22Rv1 (cell line): ENCODE data around the gene TUBG2.
"Not testable (repeated sequence)": the region's sequence is repeated elsewhere in the genome, so short reads cannot be mapped to it uniquely, and the experiment has no call there.

Experiments
- H3K27ac ChIP-seq: fragments of 450-650 bp; 2 replicates; pipeline ENCODE4 v1.5.1; 2017
- ZFX ChIP-seq: fragments of 450-650 bp; IDR thresholded peaks from 2 replicates; pipeline ENCODE4 v1.6.1; 2017; ENCODE audit warnings: antibody characterized with exemption, borderline replicate concordance
- TF ChIP-seq, protein P1 (sequence below): fragments of 450-650 bp; IDR thresholded peaks from 2 replicates; pipeline ENCODE4 v1.5.1; 2017; ENCODE audit warnings: mild to moderate bottlenecking

The TUBG2 gene

DNA sequence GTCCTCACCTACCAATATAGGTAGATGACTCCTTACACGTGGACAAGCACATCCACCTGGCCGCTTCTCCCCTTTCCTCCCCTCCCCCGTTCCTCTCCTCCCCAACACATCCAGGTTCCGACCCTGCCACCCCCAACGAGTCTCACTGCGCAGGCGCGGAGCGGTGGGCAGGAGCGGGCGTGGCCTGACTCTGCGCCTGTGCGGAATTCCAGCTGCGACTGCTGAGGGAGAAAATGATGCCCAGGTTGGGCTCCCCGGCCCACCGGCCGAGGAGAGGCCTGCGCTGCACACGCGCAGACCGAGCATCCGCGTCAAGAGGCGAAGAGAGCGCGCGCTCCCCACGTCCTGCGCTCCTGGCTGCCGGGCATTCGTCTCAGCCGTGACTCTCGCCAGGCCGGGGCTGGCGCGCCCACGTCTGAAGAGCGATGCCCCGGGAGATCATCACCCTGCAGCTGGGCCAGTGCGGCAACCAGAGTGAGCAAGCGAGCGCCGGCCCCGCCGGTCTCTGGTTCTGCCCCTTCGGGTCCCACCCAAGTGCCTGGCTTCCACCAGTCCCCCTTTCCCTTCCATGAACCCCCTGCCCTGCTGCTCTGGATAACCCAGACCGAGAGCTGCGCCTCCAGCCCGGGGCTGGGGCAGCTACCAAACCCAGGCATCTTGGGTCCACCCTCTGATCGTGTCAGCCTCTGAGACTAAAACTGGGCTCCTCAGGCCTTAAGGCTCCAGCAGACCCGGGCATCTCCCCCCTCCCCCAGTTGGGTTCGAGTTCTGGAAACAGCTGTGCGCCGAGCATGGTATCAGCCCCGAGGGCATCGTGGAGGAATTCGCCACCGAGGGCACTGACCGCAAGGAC, at the start of gene TUBG2:
Gene TUBG2, plus strand, starts transcription at position 206 of the 853 bp plus-strand sequence. Its CDS starts 220 bp downstream, at position 426.
- H3K27ac ChIP-seq = peak within 1 kb of the TSS; percentile 72
- no peak for TF ChIP-seq ZFX
- TF ChIP-seq, protein P1, sequence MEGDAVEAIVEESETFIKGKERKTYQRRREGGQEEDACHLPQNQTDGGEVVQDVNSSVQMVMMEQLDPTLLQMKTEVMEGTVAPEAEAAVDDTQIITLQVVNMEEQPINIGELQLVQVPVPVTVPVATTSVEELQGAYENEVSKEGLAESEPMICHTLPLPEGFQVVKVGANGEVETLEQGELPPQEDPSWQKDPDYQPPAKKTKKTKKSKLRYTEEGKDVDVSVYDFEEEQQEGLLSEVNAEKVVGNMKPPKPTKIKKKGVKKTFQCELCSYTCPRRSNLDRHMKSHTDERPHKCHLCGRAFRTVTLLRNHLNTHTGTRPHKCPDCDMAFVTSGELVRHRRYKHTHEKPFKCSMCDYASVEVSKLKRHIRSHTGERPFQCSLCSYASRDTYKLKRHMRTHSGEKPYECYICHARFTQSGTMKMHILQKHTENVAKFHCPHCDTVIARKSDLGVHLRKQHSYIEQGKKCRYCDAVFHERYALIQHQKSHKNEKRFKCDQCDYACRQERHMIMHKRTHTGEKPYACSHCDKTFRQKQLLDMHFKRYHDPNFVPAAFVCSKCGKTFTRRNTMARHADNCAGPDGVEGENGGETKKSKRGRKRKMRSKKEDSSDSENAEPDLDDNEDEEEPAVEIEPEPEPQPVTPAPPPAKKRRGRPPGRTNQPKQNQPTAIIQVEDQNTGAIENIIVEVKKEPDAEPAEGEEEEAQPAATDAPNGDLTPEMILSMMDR = no peak

DNA sequence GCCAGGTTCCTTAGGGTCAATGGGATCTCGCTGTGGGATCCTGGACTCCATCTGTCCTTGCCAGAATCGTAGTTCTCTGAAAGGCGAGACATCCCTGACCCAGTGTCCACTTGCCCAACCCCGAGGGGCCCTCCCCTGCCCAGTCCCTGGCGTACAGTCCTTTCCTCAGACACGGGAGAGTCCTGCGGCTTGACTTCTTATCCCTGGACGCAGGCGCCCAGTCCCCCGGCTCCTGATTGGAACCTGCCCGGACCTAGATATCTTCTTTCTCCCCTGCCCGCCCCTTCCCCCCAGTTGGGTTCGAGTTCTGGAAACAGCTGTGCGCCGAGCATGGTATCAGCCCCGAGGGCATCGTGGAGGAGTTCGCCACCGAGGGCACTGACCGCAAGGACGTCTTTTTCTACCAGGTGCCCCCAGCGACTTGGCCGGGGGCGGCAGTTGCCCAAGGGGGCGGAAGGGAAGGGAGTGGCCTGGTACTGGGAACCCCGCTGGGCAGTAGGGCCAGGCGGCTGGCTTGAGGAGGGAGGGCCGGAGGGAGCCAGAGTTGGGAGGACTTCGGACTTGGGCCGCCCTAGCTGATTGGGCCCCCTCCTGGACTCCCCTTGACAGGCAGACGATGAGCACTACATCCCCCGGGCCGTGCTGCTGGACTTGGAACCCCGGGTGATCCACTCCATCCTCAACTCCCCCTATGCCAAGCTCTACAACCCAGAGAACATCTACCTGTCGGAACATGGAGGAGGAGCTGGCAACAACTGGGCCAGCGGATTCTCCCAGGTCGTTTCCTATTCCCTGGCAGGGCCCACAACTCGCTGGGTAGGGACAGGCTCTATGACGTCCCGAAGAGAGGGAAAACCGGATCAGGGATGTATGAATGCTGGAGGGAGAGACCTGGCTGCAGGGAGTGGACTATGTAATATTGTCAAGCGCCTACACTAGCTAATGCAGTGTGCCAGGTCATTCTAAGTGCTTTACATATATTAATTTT, 49.0 kb upstream of the TUBG2 start:
- H3K27ac ChIP-seq = peak overlapping the region; percentile 87

DNA sequence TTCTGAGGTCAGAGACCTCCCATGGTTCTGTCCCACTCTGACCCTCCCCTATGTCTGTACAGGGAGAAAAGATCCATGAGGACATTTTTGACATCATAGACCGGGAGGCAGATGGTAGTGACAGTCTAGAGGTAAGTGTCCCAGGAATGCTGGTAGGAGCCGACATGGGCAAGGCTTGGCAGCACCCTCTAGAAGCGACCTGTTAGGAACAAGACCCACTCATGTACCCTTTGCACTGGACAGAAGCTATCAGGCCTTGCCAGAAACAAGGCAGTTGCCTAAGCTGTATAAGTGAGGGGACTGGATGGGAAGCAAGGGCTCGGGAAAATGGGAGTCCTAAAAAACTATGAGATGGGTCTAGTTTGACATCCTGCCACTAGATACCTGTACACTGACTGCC, 47.1 kb upstream of the TUBG2 start:
- no peak overlapping the region for H3K27ac ChIP-seq
- TF ChIP-seq, protein P1 = no peak
- TF ChIP-seq ZFX = no peak

DNA sequence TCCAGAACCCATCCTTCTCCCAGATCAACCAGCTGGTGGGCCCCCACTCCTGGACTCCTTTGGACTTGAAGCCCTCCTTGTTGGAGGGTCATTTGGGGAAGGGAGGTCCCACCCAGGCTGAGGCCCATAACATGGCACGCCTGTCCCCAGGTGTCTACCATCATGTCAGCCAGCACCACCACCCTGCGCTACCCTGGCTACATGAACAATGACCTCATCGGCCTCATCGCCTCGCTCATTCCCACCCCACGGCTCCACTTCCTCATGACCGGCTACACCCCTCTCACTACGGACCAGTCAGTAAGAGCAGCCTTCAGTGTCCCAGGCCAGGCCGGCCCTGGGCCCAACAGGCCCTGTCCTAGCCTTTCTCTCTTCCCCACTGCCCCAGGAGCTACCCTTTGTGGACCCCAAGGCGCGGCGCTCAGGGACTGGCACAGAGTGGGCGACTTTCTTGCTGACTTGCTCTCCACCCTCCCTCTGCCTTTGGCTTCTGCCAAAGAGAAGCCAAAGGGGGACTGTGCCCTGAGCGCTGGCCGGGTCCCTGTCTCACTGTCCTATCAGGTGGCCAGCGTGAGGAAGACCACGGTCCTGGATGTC, 45.3 kb upstream of the TUBG2 start:
- H3K27ac ChIP-seq = no peak overlapping the region

DNA sequence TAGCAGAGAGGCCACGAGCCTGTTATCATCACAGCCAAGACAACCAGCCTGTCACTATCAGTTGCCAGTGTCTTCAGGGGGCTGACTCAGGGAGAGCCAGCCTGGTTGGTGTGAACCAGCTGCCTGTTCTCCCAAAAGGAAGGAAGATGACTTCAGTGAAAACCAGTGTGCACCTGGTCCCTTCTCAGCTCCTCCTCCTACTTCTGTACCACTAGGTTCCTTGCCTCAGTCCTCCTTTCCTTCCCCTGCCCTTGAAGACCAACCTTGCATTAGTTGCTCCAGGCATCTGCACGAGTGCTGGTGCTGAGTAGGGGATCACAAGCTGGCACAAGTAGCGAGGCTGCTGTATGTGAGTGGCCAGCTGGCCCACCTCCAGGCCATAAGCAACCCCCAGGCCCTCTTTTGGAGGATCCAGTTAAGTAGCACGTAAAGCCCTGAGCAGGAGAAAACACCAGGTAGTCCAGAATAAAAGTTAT, 41.1 kb upstream of the TUBG2 start:
- H3K27ac ChIP-seq = peak overlapping the region; percentile 18; the same call in 1 of the 2 replicates

More for the DNA sequence above, 45.3 kb upstream of the TUBG2 start:
- no peak for TF ChIP-seq ZFX
- TF ChIP-seq, protein P1 = no peak

DNA sequence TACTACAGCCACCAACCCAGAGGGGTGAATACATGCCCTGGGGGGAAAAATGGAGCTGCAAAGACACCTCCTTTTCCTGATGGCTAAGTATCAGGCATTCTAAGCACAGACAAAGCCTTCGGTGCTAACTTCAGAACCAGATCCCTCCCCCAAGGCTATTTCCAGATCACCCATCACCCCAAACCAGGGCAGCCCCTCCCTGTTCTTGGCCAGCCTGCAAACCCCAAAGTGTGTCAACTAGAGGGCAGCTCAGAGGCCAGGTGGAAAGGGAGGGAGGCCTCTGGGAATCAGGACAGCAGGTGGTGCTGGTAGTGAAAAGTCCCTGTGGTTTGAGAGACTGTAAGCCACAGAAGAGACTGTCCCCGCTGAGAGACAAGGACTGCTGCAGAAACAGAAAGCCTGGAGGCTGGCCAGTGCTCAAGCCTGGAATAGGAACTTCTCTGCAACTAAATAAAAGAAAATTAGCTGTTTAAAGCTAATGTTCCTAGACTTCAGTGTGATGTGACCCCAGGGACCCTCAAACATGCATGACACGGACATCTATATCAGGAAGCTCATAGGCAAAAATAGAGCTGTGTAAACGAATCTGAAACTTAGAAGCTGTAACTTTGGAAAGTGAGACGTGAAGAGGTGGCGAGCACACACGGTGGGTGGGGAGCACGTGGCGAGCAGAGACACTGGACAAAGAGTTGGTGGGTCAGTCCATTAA, 40.5 kb upstream of the TUBG2 start:
- TF ChIP-seq ZFX = no peak
- TF ChIP-seq, protein P1 = 0 out of 2 replicates have a peak, but pooled peaks have one; percentile 11
- H3K27ac ChIP-seq = peak overlapping the region; percentile 18; the same call in 1 of the 2 replicates

More for the DNA sequence above, 41.1 kb upstream of the TUBG2 start:
- TF ChIP-seq, protein P1 = no peak
- TF ChIP-seq ZFX = no peak

DNA sequence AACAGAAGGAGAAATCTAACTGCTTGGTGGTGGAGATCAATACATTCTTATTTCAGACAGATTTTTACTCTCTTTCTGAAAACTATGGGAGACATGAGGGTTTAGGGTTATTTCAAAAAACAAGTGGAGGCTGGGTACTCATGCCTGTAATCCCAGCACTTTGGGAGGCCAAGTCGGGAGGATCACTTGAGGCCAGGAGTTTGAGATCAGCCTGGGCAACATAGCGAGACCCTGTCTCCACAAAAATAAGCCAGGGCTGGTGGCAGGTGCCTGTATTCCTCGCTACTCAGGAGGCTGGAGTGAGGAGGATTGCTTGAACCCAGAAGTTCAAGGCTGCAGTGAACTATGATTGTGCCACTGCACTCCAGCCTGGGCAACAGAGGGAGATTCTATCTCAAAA, 37.1 kb upstream of the TUBG2 start:
- H3K27ac ChIP-seq = not testable (repeated sequence)
